ENCODE results near the gene ACR. TPM values are rescaled to one million over a fixed set of nuclear protein-coding genes. Genes with fewer than 3 reads are reported as not detected.

The ACR gene
- total and polyA plus RNA-seq, 2 of the 8 experiments (the other 6 are each of a cell fraction or from before 2014, with no cell fraction given), result 0.56 TPM; not detected in 1

- no peak for DNase-seq (ENCODE audit: low read depth in 1 of 2, low spot score in 2 of 2)
- H3K4ac ChIP-seq (replicated peaks; ENCODE audit: insufficient read length, low read depth, low read length), result no peak overlapping the region
- 88% methylated on average over 10 of the region's 12 CpGs; no CpG with 5 or more reads in 1 of the 2 experiments for WGBS, 2 experiments (ENCODE audit: extremely low coverage in 1 of 2, insufficient coverage in 1 of 2, insufficient read length in 1 of 2, insufficient replicate concordance in 2 of 2, low coverage in 1 of 2, low lambda C conversion rate in 2 of 2, missing lambda C conversion rate in 1 of 2)
- H4K20me1 ChIP-seq (replicated peaks in 1 of 2; ENCODE audit: control insufficient read depth in 1 of 2, insufficient read depth in 2 of 2, low read length in 2 of 2), result peaks cover 13 to 26% of the 10 kb centered on the region in 2 experiments
- no peak overlapping the region for H2AK5ac ChIP-seq (ENCODE audit: low read depth, low read length)
- CTCF ChIA-PET (ENCODE audit: partially characterized antibody), result interaction anchor here (1.1 to 4.1 kb wide), 7 partner anchors 7 to 52 kb away, joined by 3 to 24 read pairs (median 6); no protein-coding TSS in a partner anchor
- H2BK5ac ChIP-seq (ENCODE audit: low read depth, low read length), result no peak overlapping the region
- H3K4me3 ChIP-seq (ENCODE audit: extremely low read depth in 1 of 4, insufficient read depth in 2 of 4, low read depth in 3 of 4, low read length in 4 of 4), result no peak overlapping the region
- H3K18ac ChIP-seq (ENCODE audit: extremely low read depth, low read length), result no peak overlapping the region
- H2BK20ac ChIP-seq (ENCODE audit: low read length), result no peak overlapping the region
- H4K5ac ChIP-seq (ENCODE audit: insufficient read length, low read depth, low read length), result no peak overlapping the region
- no peak overlapping the region for H3K9ac ChIP-seq (replicated peaks in 1 of 4; ENCODE audit: extremely low read depth in 1 of 4, low read depth in 3 of 4, low read length in 3 of 4)
- peaks cover 0 to 6% (median 0%) of the 10 kb centered on the region in 4 experiments; a peak in 2 of 7 replicates for H3K4me1 ChIP-seq (replicated peaks in 1 of 4; ENCODE audit: control insufficient read depth in 3 of 4, insufficient read depth in 4 of 4, low read length in 3 of 4)
- no peak overlapping the region; the same call in 1 of the 2 replicates for H4K8ac ChIP-seq (ENCODE audit: extremely low read depth, insufficient read depth, low read length)
- H3K27ac ChIP-seq (ENCODE audit: low read depth, low read length), result no peak overlapping the region
- no peak overlapping the region for H3K56ac ChIP-seq (replicated peaks; ENCODE audit: insufficient read length, low read depth, low read length)
- no peak overlapping the region for H4K91ac ChIP-seq (replicated peaks; ENCODE audit: insufficient read length, low read length)
- peaks cover 0 to 7% (median 2%) of the 10 kb centered on the region in 4 experiments; a peak in 3 of 8 replicates for H3K36me3 ChIP-seq (ENCODE audit: control insufficient read depth in 2 of 4, insufficient read depth in 4 of 4, low read length in 3 of 4)
- H2BK15ac ChIP-seq (ENCODE audit: low read length), result no peak overlapping the region
- no peaks in the 10 kb centered on the region for H3K9me3 ChIP-seq (ENCODE audit: insufficient read depth in 2 of 2, low read depth in 1 of 2, low read length in 1 of 2)
- H3K79me2 ChIP-seq (ENCODE audit: control insufficient read depth in 1 of 2, insufficient read depth in 2 of 2, low read length in 2 of 2), result no peaks in the 10 kb centered on the region
- no peak overlapping the region for H3K4me2 ChIP-seq (ENCODE audit: insufficient read depth in 1 of 2, low read depth in 2 of 2, low read length in 2 of 2)
- H3K23me2 ChIP-seq (ENCODE audit: low read depth, low read length), result peaks cover 1% of the 10 kb centered on the region; the same call in 1 of the 2 replicates
- no peak overlapping the region for H2AFZ ChIP-seq (ENCODE audit: low read length)
- FAIRE-seq, result no peak
- H3K23ac ChIP-seq (ENCODE audit: insufficient read length), result no peak overlapping the region
- no peak overlapping the region for H3K14ac ChIP-seq (ENCODE audit: insufficient read length)
- H2BK120ac ChIP-seq (replicated peaks; ENCODE audit: low read depth, low read length), result no peak overlapping the region
- POLR2A ChIA-PET (ENCODE audit: partially characterized antibody), result no interaction called here
- no peaks in the 10 kb centered on the region for H3K79me1 ChIP-seq (ENCODE audit: low read depth, low read length)
- H2BK12ac ChIP-seq (ENCODE audit: low read depth, low read length), result no peak overlapping the region
- peaks cover 31 to 65% (median 51%) of the 10 kb centered on the region in 4 experiments for H3K27me3 ChIP-seq (replicated peaks in 1 of 4; ENCODE audit: control insufficient read depth in 3 of 4, extremely low read depth in 1 of 4, insufficient read depth in 3 of 4, low read length in 3 of 4)
- TF ChIP-seq USF2 (IDR thresholded peaks at IDR 0.05; ENCODE audit: low read length), result no peak
- no peak for TF ChIP-seq CBX8 (IDR thresholded peaks at IDR 0.05; ENCODE audit: borderline replicate concordance, low read depth, low read length)
- no peak for TF ChIP-seq KDM5A (IDR thresholded peaks at IDR 0.05; ENCODE audit: low read length)
- no peak for TF ChIP-seq CBX5 (IDR thresholded peaks at IDR 0.05; ENCODE audit: low read depth, low read length)
- TF ChIP-seq BACH1 (IDR thresholded peaks at IDR 0.05; ENCODE audit: low read length), result no peak
- no peak for TF ChIP-seq BCL11A (IDR thresholded peaks at IDR 0.05; ENCODE audit: low read depth in 2 of 2, low read length in 2 of 2)
- TF ChIP-seq TAF1 (IDR thresholded peaks at IDR 0.05; ENCODE audit: low read depth, low read length), result no peak
- TF ChIP-seq TAF7 (optimal IDR thresholded peaks at IDR 0.05; ENCODE audit: borderline replicate concordance, low read depth, low read length), result no peak
- no peak for TF ChIP-seq POLR2AphosphoS5 (IDR thresholded peaks at IDR 0.05; ENCODE audit: low read depth, low read length)
- TF ChIP-seq CEBPB (IDR thresholded peaks at IDR 0.05; ENCODE audit: low read depth, low read length), result no peak
- TF ChIP-seq HDAC2 (IDR thresholded peaks at IDR 0.05; ENCODE audit: borderline replicate concordance in 1 of 2, low read depth in 2 of 2, low read length in 2 of 2), result no peak
- TF ChIP-seq MAX (IDR thresholded peaks at IDR 0.05), result no peak
These were observed 15.1 kb upstream of the ACR start for GRCh38 chr22:50722716-50723428.

Data from H1 (cell line).